Astrocyte (in vitro differentiated cells and primary cell): ENCODE data around the gene INHBE.

Source experiments
- CTCF ChIP-seq: IDR thresholded peaks from 2 replicates; pipeline ENCODE4 v1.5.1; 2011; ENCODE audit warnings: low read depth, mild to moderate bottlenecking, inconsistent platforms, low read length, moderate library complexity; ENCODE audit not compliant: insufficient read depth
- EZH2 ChIP-seq: IDR thresholded peaks from 2 replicates; pipeline ENCODE4 v1.6.1; 2012; ENCODE audit warnings: mild to moderate bottlenecking, low read length, inconsistent platforms; ENCODE audit not compliant: insufficient read depth

DNA sequence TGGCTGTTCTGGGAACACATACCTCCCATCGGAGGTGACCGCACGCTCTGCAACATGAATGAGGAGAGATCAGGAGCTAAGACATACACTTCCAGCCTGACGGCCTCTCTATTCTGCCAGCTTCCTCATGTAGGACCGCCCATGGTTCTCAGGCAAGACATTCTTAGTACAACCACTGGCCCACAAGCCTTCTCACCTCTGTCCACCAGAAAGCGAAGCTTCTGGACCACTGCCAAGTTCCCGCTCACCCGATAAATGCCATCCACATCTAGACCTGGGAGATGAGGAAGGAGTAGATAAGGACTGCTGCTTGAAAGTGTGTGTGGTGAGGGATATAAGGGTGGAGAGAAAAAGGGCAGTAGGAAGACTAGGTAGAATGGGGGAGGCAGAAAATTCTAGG is 19.3 kb downstream of the INHBE start:
- TF ChIP-seq CTCF (no peak), EZH2 (no peak)
